Measurements from ENCODE around the gene RERE. TPM values are rescaled to one million over a fixed set of nuclear protein-coding genes. Genes with fewer than 3 reads are reported as not detected.

RERE gene
- total RNA-seq, 2 experiments from 2014 or later = 96.6 to 101 TPM

- peaks cover 20% of the 10 kb centered on the region for H3K27me3 Mint-ChIP-seq
- H3K4me3 Mint-ChIP-seq = no peak overlapping the region
- ChIA-PET POLR2A (no interaction called here), CTCF (interaction anchor here (0.5 to 1.6 kb wide), 5 partner anchors 12 to 503 kb away, joined by 3 to 5 read pairs (median 3); no protein-coding TSS in a partner anchor)
- H3K9me3 Mint-ChIP-seq = no peaks in the 10 kb centered on the region
- no peak for DNase-seq
- H3K27ac Mint-ChIP-seq = no peak overlapping the region
- H3K4me1 Mint-ChIP-seq = peaks cover 13% of the 10 kb centered on the region
- H3K36me3 Mint-ChIP-seq (ENCODE audit: low read depth) = no peaks in the 10 kb centered on the region
Observed at GRCh38 chr1:8311068-8311718, 506.2 kb downstream of the RERE start.

GRCh38 chr1:8307628-8308027, 509.8 kb downstream of the RERE start:
- H3K4me1 Mint-ChIP-seq = no peaks in the 10 kb centered on the region
- CTCF ChIA-PET = interaction anchor here (1.1 kb wide), 1 partner anchor 292 kb away, joined by 3 read pairs; no protein-coding TSS in a partner anchor

DNA sequence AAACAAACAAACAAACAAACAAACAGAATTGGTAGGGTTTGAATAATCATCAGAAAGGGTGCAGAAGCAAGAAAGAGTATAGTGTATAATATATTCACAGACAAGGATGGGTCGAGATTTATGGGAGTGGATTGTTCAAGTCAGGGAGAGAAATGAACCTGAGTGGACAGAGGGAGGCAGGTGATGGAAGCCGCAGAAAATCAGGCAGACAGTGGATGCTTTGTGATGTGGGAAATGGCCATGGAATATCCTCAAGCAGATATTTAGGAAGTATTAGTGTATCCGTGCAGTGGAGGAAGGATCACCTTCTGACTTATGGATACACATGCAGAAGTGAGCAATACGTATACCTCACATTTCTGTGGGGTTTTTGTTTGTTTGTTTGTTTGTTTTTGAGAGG, 513.6 kb downstream of the RERE start:
- Mint-ChIP-seq H3K27ac (no peak overlapping the region), H3K4me1 (no peaks in the 10 kb centered on the region), H3K4me3 (no peak overlapping the region), H3K9me3 (no peaks in the 10 kb centered on the region), H3K27me3 (peaks cover 5% of the 10 kb centered on the region), H3K36me3 (ENCODE audit: low read depth) (no peaks in the 10 kb centered on the region)
- CTCF ChIA-PET = no interaction called here
- no peak for DNase-seq
- POLR2A ChIA-PET = no interaction called here

More at GRCh38 chr1:8307628-8308027, 509.8 kb downstream of the RERE start:
- Mint-ChIP-seq H3K36me3 (ENCODE audit: low read depth) (no peaks in the 10 kb centered on the region), H3K27me3 (peaks cover 4% of the 10 kb centered on the region), H3K9me3 (no peaks in the 10 kb centered on the region), H3K27ac (no peak overlapping the region), H3K4me3 (no peak overlapping the region)
- POLR2A ChIA-PET = no interaction called here
- no peak for DNase-seq

GRCh38 chr1:8303141-8303540, 514.3 kb downstream of the RERE start:
- H3K4me1 Mint-ChIP-seq = no peaks in the 10 kb centered on the region
- H3K9me3 Mint-ChIP-seq = no peaks in the 10 kb centered on the region
- no peak for DNase-seq
- no peaks in the 10 kb centered on the region for H3K36me3 Mint-ChIP-seq (ENCODE audit: low read depth)
- ChIA-PET POLR2A (no interaction called here), CTCF (interaction anchor here (2.0 kb wide), 1 partner anchor 288 kb away, joined by 7 read pairs; no protein-coding TSS in a partner anchor)
- H3K27ac Mint-ChIP-seq = no peak overlapping the region
- H3K4me3 Mint-ChIP-seq = no peak overlapping the region
- H3K27me3 Mint-ChIP-seq = peaks cover 5% of the 10 kb centered on the region

Other genes starting within 250 kb of the RERE start
- gene ENO1, start 61.0 kb upstream of the RERE start, total RNA-seq = 1,000 to 10,000 TPM; 2,453 to 2,472 TPM
- gene CA6, start 128.2 kb upstream of the RERE start, total RNA-seq = under 1 TPM in 1 of 2 experiments, not detected in 1; 0.18 TPM
- not detected for gene SLC2A7, start 208.8 kb upstream of the RERE start, total RNA-seq

All from activated CD4-positive, alpha-beta memory T cell treated with anti-CD3 and anti-CD28 coated beads, Interleukin-2, amount 10 ng/mL, durations not matched to agents 7 days and 5 days (primary cell).